DND-41 (cell line): ENCODE measurements around the gene GFY.

Experiments
- CTCF ChIP-seq: IDR thresholded peaks from 2 replicates; pipeline ENCODE4 v1.5.1; 2012; ENCODE audit warnings: borderline replicate concordance, low read length, moderate library complexity, mild to moderate bottlenecking; ENCODE audit not compliant: poor library complexity, severe bottlenecking; ENCODE audit errors: extremely low read depth
- EZH2 ChIP-seq: IDR thresholded peaks from 3 replicates; pipeline ENCODE4 v1.6.1; 2012; ENCODE audit warnings: borderline replicate concordance, low read depth, mild to moderate bottlenecking, moderate library complexity, low read length, inconsistent platforms; ENCODE audit not compliant: severe bottlenecking

DNA sequence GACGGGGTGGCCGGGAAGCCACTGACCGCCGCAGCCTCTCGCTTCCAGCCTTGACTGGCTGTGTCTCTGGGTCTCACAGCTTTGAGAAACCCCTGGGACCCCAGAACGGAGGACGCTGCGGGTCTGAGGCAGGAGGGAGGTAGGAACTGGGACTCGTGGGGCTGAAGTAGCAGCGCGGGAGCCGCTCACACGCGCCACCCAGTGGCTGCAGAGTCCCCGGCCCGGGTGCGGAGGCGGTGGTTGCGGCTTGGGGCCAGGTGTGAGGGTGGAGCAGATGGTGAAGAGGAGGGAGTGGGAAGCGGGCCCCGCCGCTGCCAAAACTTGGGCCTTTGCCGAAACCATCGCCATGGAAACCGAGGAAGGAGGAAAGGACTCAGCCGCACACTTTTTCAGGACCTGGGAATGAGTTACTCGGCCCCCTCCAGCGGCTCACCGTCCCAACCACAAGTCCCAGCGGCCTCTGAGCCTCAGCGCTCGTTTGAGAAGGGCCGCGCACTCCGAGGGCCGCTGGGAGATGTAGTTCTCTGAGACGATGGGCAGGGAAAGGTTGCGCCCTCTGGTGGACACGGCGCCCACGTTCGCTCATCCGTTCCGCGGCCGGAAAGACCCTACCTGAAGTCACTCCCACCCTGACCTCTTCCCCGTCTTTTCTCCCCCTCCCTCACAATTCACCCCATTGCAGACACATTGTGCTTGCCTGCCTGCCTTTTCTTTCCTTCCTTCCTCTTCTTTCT, 18.3 kb downstream of the GFY start:
- TF ChIP-seq CTCF: peak; percentile 82
- TF ChIP-seq EZH2: no peak
